ENCODE measurements around the gene PGRMC1. TPM values are rescaled to one million over a fixed set of nuclear protein-coding genes. Genes with fewer than 3 reads are reported as not detected.
"Not testable (repeated sequence)": the region's sequence is repeated elsewhere in the genome, so short reads cannot be mapped to it uniquely, and the experiment has no call there.

Gene PGRMC1
- polyA plus RNA-seq, 5 donors, result 142 to 178 (median 155) TPM

- no peak for DNase-seq
Observed at GRCh38 chrX:119229253-119229615, 6.9 kb upstream of the PGRMC1 start.

GRCh38 chrX:119230850-119231249, 5.2 kb upstream of the PGRMC1 start:
- no peak for DNase-seq

DNA sequence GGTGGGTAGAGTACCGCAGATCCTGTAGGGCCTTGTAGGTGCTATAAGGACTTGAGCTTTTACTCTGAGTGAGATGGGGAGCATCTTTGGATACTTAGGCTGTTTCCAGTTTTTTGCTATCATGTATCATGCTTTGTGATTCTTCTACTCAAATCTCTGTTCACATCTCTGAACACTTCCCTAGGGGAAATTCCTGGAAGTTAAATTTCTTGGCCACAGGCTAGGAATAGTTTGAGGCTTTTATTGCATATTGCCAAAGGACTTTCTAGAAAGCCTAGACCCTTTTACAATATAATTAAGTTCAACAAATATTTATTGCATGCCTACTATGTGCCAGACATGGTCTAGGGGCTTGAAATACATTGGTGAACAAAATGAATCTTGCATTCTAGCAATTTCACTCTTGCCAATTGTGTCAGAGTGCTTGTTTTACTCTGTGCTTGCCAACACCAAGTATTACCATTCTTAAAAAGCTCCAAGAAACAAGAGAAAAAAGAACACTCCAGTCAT, 4.1 kb upstream of the PGRMC1 start:
- DNase-seq, result no peak

DNA sequence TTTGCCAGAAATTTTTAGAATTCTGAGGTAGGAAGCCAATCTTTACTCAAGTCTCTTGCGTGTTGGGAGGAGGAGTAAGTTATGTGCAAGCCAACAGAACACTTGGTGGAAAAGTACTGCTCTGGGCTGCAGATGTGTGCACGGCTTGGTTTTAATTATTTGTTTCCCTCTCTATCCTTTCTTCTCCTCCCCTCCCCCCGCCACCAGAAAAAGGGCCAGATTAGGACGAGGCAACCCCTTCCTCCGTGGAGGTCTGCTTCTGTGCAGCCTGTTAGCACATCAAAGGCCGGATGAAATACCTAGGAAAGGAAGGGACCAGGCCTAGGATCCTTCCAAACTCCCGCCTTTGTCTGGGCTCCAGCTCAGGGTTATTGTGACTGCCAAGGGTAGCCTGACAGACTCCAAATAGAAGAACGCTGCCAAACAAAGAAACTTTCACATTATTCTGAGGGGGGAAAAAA, 1.0 kb upstream of the PGRMC1 start:
- peak; percentile 25 to 36 for DNase-seq

DNA sequence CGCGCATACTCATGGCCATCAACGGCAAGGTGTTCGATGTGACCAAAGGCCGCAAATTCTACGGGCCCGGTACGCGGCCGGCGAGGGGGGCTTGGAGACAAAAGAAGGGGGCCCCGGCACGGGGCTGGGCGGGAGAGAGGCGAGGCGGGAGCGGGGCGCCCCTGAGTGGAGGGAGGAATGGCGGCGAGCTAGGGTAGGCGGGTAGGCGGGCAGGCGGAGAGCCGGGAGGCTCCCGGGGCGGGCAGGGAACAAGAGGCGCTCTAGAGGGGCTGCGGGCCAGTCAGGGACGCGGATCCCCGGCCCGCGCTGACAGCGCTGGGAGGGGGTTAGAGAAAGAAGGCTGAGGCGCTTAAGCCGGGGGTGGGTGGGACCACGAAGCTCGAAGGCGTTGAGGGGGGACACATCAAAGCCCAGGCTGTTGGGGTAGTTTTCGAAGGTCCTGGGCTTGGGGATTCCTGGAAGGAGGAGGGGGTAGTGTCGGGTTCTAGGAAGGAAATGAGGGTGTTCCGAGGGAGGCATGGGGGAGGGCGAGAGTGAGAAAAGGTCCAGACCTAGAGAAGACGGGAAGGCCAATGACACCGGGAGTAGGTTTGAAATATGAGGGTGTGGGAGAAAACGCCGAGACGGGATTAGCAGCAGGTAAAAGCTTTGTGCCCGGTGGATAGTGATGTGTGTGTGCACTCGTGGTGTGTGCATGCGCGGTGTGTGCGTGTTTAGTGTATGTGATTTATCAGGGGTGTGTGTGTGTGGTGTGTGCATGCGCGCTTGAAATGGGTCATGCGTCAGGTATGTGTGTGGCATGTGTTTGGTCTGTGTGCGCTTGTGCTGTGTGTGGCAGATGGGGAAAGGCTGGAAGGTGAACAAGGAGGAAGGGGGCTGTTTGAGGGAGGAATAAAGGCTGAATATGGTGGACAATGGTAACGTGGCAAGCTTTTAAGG, 807 bp downstream of the PGRMC1 start:
- peak; percentile 20 to 31 for DNase-seq

GRCh38 chrX:119237562-119237942, 1.5 kb downstream of the PGRMC1 start:
- DNase-seq, result peak in 1 of 2 donors; percentile 6

DNA sequence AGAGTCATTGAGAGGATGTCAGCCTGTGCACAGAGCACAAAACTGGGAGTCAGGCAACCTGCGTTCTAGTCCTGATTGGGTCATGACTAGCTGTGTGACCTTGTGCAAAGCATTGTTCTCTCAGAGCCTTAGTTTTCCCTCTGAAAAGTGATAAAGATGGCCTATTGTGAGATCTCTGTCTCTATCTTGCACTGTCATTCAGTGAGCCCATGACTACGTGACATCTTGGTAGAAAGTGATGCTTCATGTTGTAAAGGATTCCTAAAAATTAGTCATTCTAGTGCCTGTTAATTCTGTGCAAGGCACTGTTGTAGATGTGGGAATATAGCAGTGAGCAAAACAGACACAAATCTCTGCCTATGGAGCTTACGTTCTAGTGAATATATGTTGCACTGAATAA, 2.5 kb downstream of the PGRMC1 start:
- no peak for DNase-seq

- no peak for DNase-seq
Observed at GRCh38 chrX:119240356-119240755, 4.3 kb downstream of the PGRMC1 start.

DNA sequence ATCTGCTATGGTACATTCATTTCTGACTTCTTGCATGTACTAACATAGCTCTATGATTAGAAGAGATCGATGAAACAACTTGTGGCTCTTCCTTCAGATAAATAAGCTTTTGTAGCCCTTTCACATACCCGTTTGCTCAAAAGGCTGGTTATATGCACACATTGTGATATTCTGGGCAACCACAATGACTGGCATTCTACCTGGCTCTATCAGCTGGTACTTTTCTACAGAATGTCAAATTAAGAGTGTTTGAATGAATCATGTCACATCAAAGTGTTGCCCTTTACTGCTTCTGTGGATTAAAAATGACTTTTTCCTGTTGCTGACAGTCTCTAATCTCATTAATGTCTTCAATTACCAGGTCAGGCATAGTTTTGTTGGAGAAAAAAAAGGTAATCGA, 11.6 kb downstream of the PGRMC1 start:
- no peak for DNase-seq

DNA sequence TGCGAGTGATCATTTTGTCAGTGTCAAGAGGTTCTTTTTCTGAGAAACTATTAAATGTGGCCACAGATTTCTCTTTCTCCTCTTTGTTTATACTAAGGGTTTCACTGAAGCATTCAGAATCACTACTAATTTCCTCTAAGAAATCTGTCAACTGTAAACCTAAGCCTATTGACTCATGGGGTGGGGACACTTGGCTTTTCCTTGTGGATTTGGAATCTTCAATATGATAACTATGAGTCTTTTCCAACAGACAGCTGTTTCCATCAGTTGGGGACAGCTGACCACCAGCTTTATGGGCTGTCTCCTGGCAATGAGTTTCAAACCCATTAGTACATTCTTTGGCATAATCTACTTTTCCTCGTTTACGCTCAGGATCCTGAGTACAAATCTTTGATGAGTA, 13.8 kb downstream of the PGRMC1 start:
- no peak for DNase-seq

DNA sequence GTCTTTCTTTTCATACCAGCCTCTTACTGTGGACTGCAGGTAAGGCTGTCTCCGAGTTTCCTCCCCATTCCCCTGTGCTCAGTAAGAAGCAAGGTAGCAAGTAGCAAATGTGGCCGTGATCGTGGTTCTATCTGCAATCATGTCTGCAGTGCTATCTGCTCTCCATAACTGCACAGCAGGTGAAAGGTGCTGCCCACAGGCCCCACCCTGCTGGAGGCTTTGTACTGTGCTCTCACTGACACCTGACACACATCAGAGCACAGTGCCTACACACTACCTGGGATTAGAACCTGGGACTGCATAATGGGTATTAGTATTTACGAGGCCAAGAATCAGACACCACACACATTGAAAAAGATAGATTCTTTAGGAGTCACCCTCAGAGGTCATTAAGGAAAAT, 15.3 kb downstream of the PGRMC1 start:
- no peak for DNase-seq

GRCh38 chrX:119252716-119253115, 16.6 kb downstream of the PGRMC1 start:
- DNase-seq, result no peak

- peak in 1 of 2 donors; percentile 6 for DNase-seq
Observed at GRCh38 chrX:119266364-119266995, 30.4 kb downstream of the PGRMC1 start.

GRCh38 chrX:119267115-119267514, 31.0 kb downstream of the PGRMC1 start:
- DNase-seq, result not testable (repeated sequence)

DNA sequence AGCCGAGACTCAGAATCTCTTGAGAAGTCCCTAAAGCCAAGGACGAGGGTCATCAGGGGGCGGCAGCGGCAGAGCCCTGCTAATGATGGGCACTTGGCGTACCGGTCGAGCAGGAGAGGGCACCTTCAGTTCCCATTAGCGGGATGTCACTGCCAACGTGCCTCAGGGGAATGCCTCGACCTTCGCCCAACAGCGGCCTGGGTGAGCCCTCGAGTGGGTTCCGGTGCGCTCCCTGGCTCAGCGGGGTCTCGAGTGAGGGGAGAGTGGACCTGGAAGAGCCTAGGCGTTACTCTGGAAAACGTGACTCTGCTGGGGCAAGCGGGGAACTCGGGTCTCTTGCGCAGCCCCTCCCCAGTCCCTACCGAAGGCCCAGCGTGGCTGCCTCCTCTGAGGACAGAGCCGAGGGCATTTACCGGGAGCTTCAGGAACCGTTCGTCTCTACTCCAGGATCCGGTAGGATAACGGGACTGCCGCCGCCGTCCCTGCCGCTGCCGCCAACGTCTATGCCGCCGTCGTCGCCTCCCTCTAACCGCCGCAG, 36.9 kb downstream of the PGRMC1 start:
- no peak for DNase-seq

DNA sequence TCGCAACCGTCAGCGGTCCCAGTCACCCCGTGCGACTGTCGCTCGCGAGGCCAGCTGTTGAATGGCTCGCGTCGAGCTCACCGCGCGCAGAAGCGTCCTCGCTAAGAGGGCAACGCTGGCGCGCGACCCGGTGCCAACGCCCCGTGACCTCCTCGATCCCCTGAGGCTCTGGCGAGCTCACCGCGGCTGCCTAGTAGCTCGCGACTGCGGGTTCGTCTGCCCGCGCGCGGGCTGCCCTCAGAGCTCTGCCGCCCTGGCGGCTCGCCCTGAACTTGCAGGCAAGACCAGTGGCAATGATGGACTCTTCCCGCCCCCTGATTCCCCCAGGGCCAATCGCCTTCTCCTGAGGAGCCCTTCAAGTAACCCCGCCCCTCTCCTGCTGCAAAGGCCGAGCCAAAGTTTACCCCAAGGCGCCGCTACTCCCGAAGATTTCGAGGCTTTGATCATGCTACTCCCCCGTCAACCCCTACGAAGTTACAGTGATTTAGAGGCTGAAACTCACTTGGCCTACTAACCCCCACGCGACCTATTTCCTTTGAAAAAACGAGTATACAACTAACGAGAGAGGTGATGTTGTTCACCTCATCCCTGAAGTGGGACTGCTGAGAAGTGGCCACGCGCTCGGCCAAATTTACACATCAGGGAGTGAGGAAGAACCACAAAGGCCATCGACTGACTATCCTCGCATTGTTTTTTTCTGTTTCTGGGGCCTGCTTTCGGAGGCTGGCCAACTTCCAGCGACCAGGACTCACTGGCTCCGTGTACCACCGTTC, 37.5 kb downstream of the PGRMC1 start:
- peak; percentile 13 to 17 for DNase-seq

- not testable (repeated sequence) for DNase-seq
Observed at GRCh38 chrX:119282347-119282746, 46.3 kb downstream of the PGRMC1 start.

DNA sequence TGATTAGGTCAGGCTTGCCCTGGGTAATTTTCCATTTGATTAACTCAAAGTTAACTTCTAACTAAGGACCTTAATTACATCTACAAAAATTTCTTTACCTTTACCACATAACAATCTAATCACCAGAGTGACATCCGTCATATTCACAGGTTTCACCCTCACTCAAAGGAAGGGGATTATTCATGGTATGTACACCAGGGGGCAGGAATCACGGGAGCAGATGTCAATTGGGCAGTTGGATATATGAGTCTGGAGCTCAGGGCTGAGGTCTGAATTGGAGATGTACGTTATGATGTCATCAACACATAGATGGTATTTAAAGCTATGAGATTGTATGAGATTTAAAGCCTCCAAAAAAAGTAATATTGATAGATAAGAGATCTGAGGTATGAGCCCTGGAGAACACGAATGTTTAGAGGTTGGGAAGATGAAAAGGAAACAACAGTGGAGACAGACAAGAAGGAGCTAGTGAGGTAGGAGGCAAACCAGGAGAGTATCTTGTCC, 52.9 kb downstream of the PGRMC1 start:
- DNase-seq, result no peak

DNA sequence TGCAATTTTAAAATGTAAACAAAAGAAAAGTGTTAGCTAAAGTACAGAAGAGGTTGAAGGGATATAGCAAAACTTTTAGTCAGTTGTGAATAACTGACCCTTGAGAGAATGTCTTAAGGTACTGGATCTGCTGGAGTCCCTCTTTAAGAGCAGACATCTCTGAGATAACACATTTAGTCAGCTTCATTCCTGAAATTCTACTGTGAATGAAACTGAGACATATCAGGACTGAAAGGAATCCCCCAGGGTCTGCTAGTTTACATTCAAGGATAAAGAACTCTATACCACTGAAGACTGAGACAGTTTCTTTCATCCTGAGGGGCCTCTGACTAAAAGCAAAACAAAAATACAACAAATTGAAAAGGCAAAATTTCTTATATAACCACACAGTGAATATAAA, 54.4 kb downstream of the PGRMC1 start:
- DNase-seq, result no peak

- not testable (repeated sequence) for DNase-seq
Observed at GRCh38 chrX:119291246-119291645, 55.2 kb downstream of the PGRMC1 start.

DNA sequence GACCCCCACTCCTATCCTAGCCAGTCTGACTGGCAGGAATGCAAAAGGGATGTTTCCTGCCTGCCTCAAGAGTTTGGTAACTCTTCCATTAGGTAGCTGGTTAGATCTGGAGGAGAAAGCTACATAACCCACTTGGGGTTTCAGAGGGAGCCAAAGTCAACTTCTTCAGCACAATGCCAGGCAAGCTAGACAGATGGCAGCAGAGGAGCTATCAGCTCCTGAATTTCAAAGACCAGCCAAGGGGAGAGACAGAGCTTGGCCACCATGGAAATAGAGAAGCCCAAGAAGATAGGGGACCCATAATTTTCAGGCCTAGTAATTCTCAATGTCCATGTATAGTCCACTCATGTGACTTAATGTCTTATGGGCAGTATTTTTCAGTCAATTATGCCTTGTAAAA, 56.4 kb downstream of the PGRMC1 start:
- DNase-seq, result no peak

All from right lung (tissue), 5 donors.